Fibroblast of lung (primary cell): ENCODE results near the gene PIK3CD. TPM values are rescaled to one million over a fixed set of nuclear protein-coding genes. Genes with fewer than 3 reads are reported as not detected.

Source experiments
- DNase-seq, 2 donors: peaks; one replicate each; pipeline versions ENCODE4 v3.0.0 to v3.0.0-alpha.2; 2010; ENCODE audit warnings: low read depth in 2 of 2
- H2AFZ ChIP-seq: 2 replicates; pipeline ENCODE4 v1.5.1; 2012; ENCODE audit warnings: low read length, control low read depth, inconsistent platforms
- H3K27ac ChIP-seq: 2 replicates; pipeline ENCODE4 v1.5.1; 2011; ENCODE audit warnings: low read length, control low read depth; ENCODE audit not compliant: insufficient read depth
- H3K27me3 ChIP-seq: 2 replicates; pipeline ENCODE4 v1.5.1; 2011; ENCODE audit warnings: mild to moderate bottlenecking, low read length; ENCODE audit not compliant: control insufficient read depth, insufficient read depth
- H3K36me3 ChIP-seq: 2 replicates; pipeline ENCODE4 v1.5.1; 2011; ENCODE audit warnings: low read length; ENCODE audit not compliant: control insufficient read depth, insufficient read depth
- H3K4me1 ChIP-seq: 2 replicates; pipeline ENCODE4 v1.5.1; 2011; ENCODE audit warnings: low read length; ENCODE audit not compliant: control insufficient read depth, insufficient read depth; ENCODE audit errors: extremely low read depth
- H3K4me2 ChIP-seq: 2 replicates; pipeline ENCODE4 v1.5.1; 2011; ENCODE audit warnings: low read length, control low read depth; ENCODE audit not compliant: insufficient read depth; ENCODE audit errors: extremely low read depth
- H3K4me3 ChIP-seq, 4 experiments: fragments of 200-600 bp in 1 of 4; sonication (generic) in 1 of 4; replicated peaks in 1 of 4; 2 replicates each; pipeline ENCODE4 v1.5.1; 2011 to 2016; ENCODE audit warnings: low read length in 4 of 4, low read depth in 3 of 4, mild to moderate bottlenecking in 3 of 4, control low read depth in 2 of 4, inconsistent platforms in 1 of 4, mixed read lengths in 1 of 4; ENCODE audit not compliant: insufficient read depth in 1 of 4; ENCODE audit errors: control extremely low read depth in 1 of 4
- H3K79me2 ChIP-seq: 2 replicates; pipeline ENCODE4 v1.5.1; 2012; ENCODE audit warnings: mild to moderate bottlenecking, low read length, inconsistent platforms; ENCODE audit not compliant: control insufficient read depth, insufficient read depth
- H3K9ac ChIP-seq: 2 replicates; pipeline ENCODE4 v1.5.1; 2011; ENCODE audit warnings: mild to moderate bottlenecking, low read length, control low read depth; ENCODE audit not compliant: insufficient read depth
- H3K9me3 ChIP-seq: 2 replicates; pipeline ENCODE4 v1.5.1; 2012; ENCODE audit warnings: low read depth, low read length; ENCODE audit not compliant: control insufficient read depth, insufficient read depth
- H4K20me1 ChIP-seq: 2 replicates; pipeline ENCODE4 v1.5.1; 2011; ENCODE audit warnings: low read length; ENCODE audit not compliant: control insufficient read depth, insufficient read depth; ENCODE audit errors: extremely low read depth
- EZH2 ChIP-seq: IDR thresholded peaks from 2 replicates; pipeline ENCODE4 v1.5.1; 2012; ENCODE audit warnings: low read length, control low read depth, mild to moderate bottlenecking; ENCODE audit errors: missing control alignments
- polyA plus RNA-seq, 2 donors: library from polyadenylated mRNA; depleted of rRNA in 1 of 2; stranded (reverse) in 1 of 2; unstranded in 1 of 2; fragments of >200 nt; gene quantifications; 2 replicates each; pipeline ENCODE4 v1.2.1, GENCODE V29; 2011 to 2012; ENCODE audit warnings: missing spikeins in 1 of 2
- total RNA-seq: library from RNA; depleted of rRNA; stranded (reverse); fragments of >200 nt; gene quantifications from 2 replicates; pipeline ENCODE4 v1.2.1, GENCODE V29; 2014
- TF ChIP-seq, protein P1 (sequence below), 2 donors: IDR thresholded peaks in 1 of 2; conservative IDR thresholded peaks in 1 of 2; 1 replicate in 1 of 2; 2 replicates in 1 of 2; pipeline ENCODE4 v1.5.1; 2011 to 2012; ENCODE audit warnings: low read length in 2 of 2, control low read depth in 1 of 2, inconsistent platforms in 1 of 2, low read depth in 1 of 2, mild to moderate bottlenecking in 1 of 2

PIK3CD gene
- total and polyA plus RNA-seq, 2 donors (not counting 1 experiment from before 2014, with no cell fraction given): 2.8 to 6.4 TPM

DNA sequence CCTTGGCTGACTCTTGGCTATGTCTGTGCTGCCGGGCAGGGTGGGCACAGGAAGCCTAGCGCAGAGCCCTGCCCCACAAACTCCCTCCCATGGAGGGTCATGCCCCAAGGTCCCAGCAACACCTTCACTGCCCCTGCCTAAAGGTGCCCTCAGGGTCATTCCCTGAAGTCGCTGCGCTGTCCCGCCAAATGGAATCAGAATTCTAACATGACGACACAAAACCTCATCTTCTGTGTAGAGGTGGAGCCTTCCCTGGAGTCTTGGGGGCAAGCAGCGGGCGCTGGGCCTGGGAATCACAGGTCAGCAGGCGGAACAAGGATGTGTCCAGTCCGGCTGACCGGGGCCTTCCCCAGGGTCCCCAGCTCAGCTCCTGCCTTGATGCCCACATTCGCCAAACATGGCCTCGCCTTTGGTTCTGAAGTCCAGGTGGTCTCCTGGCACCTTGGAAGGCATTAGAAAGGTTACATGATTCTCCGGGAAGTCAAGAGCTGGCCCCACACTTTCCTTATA, 45.5 kb upstream of the PIK3CD start:
- no peak for DNase-seq
- Histone ChIP-seq H3K27ac (no peak overlapping the region), H3K9me3 (no peaks in the 10 kb centered on the region), H4K20me1 (no peaks in the 10 kb centered on the region), H3K4me3 (no peak overlapping the region), H3K27me3 (no peaks in the 10 kb centered on the region), H2AFZ (no peak overlapping the region), H3K9ac (no peak overlapping the region), H3K36me3 (peaks cover 12% of the 10 kb centered on the region), H3K79me2 (no peaks in the 10 kb centered on the region), H3K4me2 (no peak overlapping the region), H3K4me1 (no peaks in the 10 kb centered on the region)
- TF ChIP-seq EZH2: no peak

DNA sequence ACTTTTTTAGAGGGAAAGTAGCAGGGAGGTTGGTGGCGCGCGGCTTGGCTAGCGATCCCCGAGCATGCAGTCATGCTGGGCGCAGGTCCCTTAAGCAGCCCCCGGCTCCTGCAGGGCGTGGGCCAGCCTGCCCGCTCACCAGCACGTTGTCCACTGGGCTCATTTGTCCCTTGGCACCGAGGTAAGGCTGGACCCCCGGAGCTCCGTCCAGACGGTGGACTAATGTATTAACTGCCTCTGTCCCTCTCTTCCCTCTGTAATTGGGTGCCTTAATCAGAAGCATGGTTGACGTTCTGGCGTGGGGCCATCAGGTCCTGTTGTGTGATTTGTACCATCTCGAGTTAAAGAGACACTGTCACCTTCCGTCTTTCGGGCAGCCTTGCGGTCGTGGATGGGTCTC, 45.1 kb upstream of the PIK3CD start:
- DNase-seq: no peak
- Histone ChIP-seq H3K4me3 (no peak overlapping the region), H2AFZ (no peak overlapping the region), H3K4me1 (no peaks in the 10 kb centered on the region), H3K9me3 (no peaks in the 10 kb centered on the region), H3K27ac (no peak overlapping the region), H3K36me3 (peaks cover 10% of the 10 kb centered on the region), H3K4me2 (no peak overlapping the region), H3K27me3 (no peaks in the 10 kb centered on the region), H3K9ac (no peak overlapping the region), H3K79me2 (no peaks in the 10 kb centered on the region), H4K20me1 (no peaks in the 10 kb centered on the region)
- TF ChIP-seq EZH2: no peak
- TF ChIP-seq, protein P1, sequence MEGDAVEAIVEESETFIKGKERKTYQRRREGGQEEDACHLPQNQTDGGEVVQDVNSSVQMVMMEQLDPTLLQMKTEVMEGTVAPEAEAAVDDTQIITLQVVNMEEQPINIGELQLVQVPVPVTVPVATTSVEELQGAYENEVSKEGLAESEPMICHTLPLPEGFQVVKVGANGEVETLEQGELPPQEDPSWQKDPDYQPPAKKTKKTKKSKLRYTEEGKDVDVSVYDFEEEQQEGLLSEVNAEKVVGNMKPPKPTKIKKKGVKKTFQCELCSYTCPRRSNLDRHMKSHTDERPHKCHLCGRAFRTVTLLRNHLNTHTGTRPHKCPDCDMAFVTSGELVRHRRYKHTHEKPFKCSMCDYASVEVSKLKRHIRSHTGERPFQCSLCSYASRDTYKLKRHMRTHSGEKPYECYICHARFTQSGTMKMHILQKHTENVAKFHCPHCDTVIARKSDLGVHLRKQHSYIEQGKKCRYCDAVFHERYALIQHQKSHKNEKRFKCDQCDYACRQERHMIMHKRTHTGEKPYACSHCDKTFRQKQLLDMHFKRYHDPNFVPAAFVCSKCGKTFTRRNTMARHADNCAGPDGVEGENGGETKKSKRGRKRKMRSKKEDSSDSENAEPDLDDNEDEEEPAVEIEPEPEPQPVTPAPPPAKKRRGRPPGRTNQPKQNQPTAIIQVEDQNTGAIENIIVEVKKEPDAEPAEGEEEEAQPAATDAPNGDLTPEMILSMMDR (conservative IDR thresholded peaks at IDR 0.05 in 1 of 2, IDR thresholded peaks at IDR 0.05 in 1 of 2; ENCODE audit: low read depth in 1 of 2, low read length in 2 of 2): no peak

DNA sequence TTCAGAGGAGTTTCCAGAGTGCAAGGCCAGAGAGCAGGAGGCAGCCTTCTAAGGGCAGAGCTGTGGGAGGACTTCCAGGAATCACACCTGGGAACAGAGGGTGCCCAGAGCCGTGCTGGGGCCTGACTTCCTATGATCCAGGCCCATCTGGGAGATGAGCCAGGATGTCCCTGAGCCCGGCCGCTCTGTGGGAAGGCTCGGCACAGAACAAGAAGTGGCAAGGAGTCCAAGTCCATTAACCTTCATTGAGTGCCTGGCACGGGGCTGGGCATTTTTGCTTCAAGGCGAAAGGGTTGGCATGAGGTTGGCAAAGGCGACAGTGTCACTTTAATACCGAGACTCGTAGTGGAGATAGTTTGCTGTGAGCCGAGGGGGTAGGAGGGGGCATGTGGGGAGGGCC, 44.6 kb upstream of the PIK3CD start:
- H3K9me3 ChIP-seq: no peaks in the 10 kb centered on the region
- H3K27ac ChIP-seq: no peak overlapping the region
- no peak for DNase-seq

More for the DNA sequence above, 44.6 kb upstream of the PIK3CD start:
- Histone ChIP-seq H2AFZ (no peak overlapping the region), H3K9ac (no peak overlapping the region), H3K79me2 (no peaks in the 10 kb centered on the region), H3K4me3 (no peak overlapping the region), H3K36me3 (peaks cover 9% of the 10 kb centered on the region), H3K4me2 (no peak overlapping the region), H4K20me1 (no peaks in the 10 kb centered on the region), H3K27me3 (no peaks in the 10 kb centered on the region), H3K4me1 (no peaks in the 10 kb centered on the region)
- no peak for TF ChIP-seq EZH2
- TF ChIP-seq, protein P1 (conservative IDR thresholded peaks at IDR 0.05 in 1 of 2, IDR thresholded peaks at IDR 0.05 in 1 of 2; ENCODE audit: low read depth in 1 of 2, low read length in 2 of 2): no peak
